GM10248 (cell line): ENCODE results near the gene PFKL.

Source experiments
- CTCF ChIA-PET: fragments of 300-600 bp; sonication (Branson Sonifier 250); formaldehyde crosslinking; extraction: SDS; loops from one replicate; lab custom pipeline; 2021; ENCODE audit warnings: antibody characterized with exemption; lab: Yijun Ruan, JAX
- POLR2A ChIA-PET: fragments of 350-650 bp; sonication (Branson Sonifier 250); formaldehyde crosslinking; extraction: SDS; loops from one replicate; lab custom pipeline; 2020; ENCODE audit warnings: antibody characterized with exemption; lab: Yijun Ruan, JAX
- DNase-seq: peaks from one replicate; pipeline ENCODE4 v3.0.0; 2012; ENCODE audit errors: extremely low spot score
- TF ChIP-seq, protein P1 (sequence below): IDR thresholded peaks from 2 replicates; pipeline ENCODE4 v1.5.1; 2012; ENCODE audit warnings: mild to moderate bottlenecking, low read depth; ENCODE audit errors: extremely low read depth, missing control alignments, control extremely low read depth

Gene PFKL

DNA sequence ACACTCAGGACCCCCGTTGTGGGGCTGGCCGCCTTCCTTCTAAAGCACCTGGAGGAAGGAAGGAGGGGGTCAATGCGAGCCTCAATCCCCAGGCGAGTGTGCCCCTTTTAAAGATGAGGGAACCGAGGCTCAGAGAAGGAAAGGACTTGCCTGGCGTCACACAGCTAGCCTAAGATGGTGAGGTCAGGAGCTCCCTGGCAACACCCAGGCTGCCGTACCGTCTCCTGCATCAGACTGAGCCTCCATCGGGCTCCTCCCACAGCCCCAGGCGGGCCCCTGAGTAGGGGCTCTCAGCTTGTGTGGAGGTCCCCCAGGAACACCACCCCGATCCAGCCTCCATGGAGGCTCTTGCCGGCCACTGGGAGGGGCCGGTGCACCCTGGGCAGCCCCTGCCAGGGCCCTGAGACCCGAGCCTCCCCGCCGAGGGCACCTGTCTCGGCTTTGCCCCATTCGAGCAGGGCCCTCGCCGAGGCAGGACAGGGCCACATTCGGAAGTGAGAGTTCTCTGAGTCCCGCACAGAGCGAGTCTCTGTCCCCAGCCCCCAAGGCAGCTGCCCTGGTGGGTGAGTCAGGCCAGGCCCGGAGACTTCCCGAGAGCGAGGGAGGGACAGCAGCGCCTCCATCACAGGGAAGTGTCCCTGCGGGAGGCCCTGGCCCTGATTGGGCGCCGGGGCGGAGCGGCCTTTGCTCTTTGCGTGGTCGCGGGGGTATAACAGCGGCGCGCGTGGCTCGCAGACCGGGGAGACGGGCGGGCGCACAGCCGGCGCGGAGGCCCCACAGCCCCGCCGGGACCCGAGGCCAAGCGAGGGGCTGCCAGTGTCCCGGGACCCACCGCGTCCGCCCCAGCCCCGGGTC, 14.5 kb upstream of the PFKL start, which contains the start of gene AIRE:
Gene AIRE (plus strand): TSS at position 739 of the 855 bp plus-strand sequence. CDS start 131 bp downstream, outside the sequence.
- TF ChIP-seq, protein P1, sequence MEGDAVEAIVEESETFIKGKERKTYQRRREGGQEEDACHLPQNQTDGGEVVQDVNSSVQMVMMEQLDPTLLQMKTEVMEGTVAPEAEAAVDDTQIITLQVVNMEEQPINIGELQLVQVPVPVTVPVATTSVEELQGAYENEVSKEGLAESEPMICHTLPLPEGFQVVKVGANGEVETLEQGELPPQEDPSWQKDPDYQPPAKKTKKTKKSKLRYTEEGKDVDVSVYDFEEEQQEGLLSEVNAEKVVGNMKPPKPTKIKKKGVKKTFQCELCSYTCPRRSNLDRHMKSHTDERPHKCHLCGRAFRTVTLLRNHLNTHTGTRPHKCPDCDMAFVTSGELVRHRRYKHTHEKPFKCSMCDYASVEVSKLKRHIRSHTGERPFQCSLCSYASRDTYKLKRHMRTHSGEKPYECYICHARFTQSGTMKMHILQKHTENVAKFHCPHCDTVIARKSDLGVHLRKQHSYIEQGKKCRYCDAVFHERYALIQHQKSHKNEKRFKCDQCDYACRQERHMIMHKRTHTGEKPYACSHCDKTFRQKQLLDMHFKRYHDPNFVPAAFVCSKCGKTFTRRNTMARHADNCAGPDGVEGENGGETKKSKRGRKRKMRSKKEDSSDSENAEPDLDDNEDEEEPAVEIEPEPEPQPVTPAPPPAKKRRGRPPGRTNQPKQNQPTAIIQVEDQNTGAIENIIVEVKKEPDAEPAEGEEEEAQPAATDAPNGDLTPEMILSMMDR = no peak
- no peak for DNase-seq
- POLR2A ChIA-PET = no interaction called here
- CTCF ChIA-PET = interaction anchor here (2.3 kb wide), 1 partner anchor 11 kb away, joined by 18 read pairs; no protein-coding TSS in a partner anchor

- TF ChIP-seq, protein P1 = no peak
- no peak for DNase-seq
- POLR2A ChIA-PET = no interaction called here
- CTCF ChIA-PET = interaction anchor here (0.9 to 2.3 kb wide), 2 partner anchors 11 to 508 kb away, joined by 3 to 18 read pairs; no protein-coding TSS in a partner anchor
Observed at GRCh38 chr21:44286086-44286715, 13.7 kb upstream of the PFKL start.

DNA sequence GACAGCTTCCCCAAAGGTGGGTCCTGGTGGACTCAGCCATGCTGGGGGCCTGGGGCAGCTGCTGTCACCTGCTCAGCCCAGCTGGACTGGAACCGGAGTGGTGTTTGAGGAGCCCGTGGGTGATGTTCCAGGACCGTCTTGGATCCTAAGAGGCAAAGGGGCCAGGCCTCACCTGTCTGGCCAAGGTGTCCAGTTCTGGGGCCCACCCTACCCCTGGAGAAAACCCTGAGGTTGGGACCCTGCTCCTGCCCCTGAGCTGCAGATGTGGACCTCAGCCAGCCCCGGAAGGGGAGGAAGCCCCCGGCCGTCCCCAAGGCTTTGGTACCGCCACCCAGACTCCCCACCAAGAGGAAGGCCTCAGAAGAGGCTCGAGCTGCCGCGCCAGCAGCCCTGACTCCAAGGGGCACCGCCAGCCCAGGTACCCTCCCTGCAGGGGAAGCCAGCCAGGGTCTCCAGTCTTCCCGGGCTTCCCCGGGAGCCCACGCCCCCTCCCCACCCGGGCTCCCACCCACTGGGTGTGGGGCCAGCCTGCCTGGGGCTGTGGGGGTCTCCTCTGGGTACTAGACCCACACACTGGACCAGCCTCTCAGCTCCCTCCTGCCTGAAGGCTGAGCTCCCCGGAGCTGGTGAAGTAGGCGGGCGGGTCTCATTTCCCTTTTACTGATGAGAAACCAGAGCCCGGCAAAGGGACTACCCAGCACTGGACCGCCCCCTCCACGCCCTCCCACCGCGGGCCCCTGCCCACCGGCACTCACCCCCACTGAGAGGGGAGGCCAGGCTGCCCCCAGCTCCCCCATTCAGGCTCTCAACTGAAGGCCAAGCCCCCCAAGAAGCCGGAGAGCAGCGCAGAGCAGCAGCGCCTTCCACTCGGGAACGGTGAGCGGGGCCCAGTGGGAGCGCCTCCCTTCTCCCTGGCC, 12.9 kb upstream of the PFKL start:
- TF ChIP-seq, protein P1 = no peak
- POLR2A ChIA-PET = no interaction called here
- CTCF ChIA-PET = interaction anchor here (0.9 to 2.3 kb wide), 2 partner anchors 10 to 507 kb away, joined by 3 to 18 read pairs; no protein-coding TSS in a partner anchor

GRCh38 chr21:44288251-44289110, 11.4 kb upstream of the PFKL start:
- POLR2A ChIA-PET = no interaction called here

More for the DNA sequence above, 12.9 kb upstream of the PFKL start:
- no peak for DNase-seq

DNA sequence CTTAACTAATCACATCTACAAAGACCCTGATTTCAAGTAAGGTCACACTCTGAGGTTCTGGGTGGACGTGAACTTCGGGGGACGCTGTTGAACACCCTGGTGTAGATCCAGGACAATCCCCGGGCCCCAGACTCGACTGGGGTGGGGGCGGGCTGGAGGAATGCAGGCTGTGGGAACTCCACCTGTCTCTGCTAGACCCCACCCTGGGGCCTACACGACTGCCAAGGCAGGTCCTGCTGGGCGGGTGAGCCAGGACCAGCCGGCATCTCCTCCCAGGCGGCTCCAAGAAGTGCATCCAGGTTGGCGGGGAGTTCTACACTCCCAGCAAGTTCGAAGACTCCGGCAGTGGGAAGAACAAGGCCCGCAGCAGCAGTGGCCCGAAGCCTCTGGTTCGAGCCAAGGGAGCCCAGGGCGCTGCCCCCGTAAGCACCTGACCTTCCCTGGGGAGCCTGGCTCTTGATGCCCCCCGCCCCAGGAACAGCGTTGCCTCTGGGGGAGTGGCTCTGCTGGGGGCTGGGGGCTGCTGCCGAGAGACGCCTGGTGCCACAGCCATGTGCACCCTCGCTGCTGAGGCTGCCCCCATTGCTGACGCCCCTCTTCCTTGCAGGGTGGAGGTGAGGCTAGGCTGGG, 10.4 kb upstream of the PFKL start:
- POLR2A ChIA-PET = no interaction called here
- no peak for DNase-seq
- CTCF ChIA-PET = no interaction called here
- TF ChIP-seq, protein P1 = no peak

More at GRCh38 chr21:44288251-44289110, 11.4 kb upstream of the PFKL start:
- TF ChIP-seq, protein P1 = no peak
- no peak for DNase-seq
- CTCF ChIA-PET = interaction anchor here (2.3 kb wide), 1 partner anchor 8 kb away, joined by 18 read pairs; no protein-coding TSS in a partner anchor
